Testis (tissue), 3 donors: Measurements from ENCODE around the gene ANO6. TPM values are rescaled to one million over a fixed set of nuclear protein-coding genes. Genes with fewer than 3 reads are reported as not detected.

ENCODE experiments used
- DNase-seq: peaks from one replicate; pipeline ENCODE4 v3.0.0-alpha.2; 2019
- H3K27ac ChIP-seq, 2 donors: fragments of 200-600 bp; sonication (generic); one replicate each; pipeline ENCODE4 v1.5.1; 2019
- H3K27me3 ChIP-seq: fragments of 200-600 bp; sonication (generic); one replicate; pipeline ENCODE4 v1.5.1; 2019
- H3K36me3 ChIP-seq: fragments of 200-600 bp; sonication (generic); one replicate; pipeline ENCODE4 v1.5.1; 2017; ENCODE audit warnings: low read depth; ENCODE audit errors: missing control alignments
- H3K4me1 ChIP-seq: fragments of 200-600 bp; sonication (generic); one replicate; pipeline ENCODE4 v1.5.1; 2019
- H3K4me3 ChIP-seq, 2 donors: fragments of 200-600 bp; sonication (generic); one replicate each; pipeline ENCODE4 v1.5.1; 2017 to 2019
- H3K9me3 ChIP-seq: fragments of 200-600 bp; sonication (generic); one replicate; pipeline ENCODE4 v1.5.1; 2017
- CTCF ChIP-seq, 3 experiments: fragments of 450-650 bp in 2 of 3; fragments of 200-600 bp in 1 of 3; sonication (generic) in 1 of 3; IDR thresholded peaks; one replicate each; pipeline ENCODE4 v1.5.1; 2016 to 2019; ENCODE audit warnings: antibody characterized with exemption in 3 of 3, mild to moderate bottlenecking in 2 of 3, moderate library complexity in 1 of 3
- POLR2A ChIP-seq: fragments of 450-650 bp; IDR thresholded peaks from one replicate; pipeline ENCODE4 v1.6.1; 2017; ENCODE audit warnings: antibody characterized with exemption, mild to moderate bottlenecking, moderate library complexity
- WGBS, 2 donors: methylation state at CpG; one replicate each; pipeline ENCODE4 v1.1.5; 2018; 5-methylcytosine and 5-hydroxymethylcytosine counted together
- intact Hi-C: fragments of 100-400 bp; cut with DNase I; formaldehyde crosslinking; loops from one replicate; pipeline ENCODE4 v1.15.1; 2023; ENCODE audit warnings: low total_unique reads
- polyA plus RNA-seq: library from polyadenylated mRNA; stranded (reverse); fragments of 350-450 nt; fragmentation: Illumina TruSeq; extraction: RNeasy Lipid Tissue Mini Kit (QIAGEN cat#74804); gene quantifications from one replicate; pipeline ENCODE4 v1.2.3, GENCODE V29; 2014; ENCODE audit warnings: low read depth, low replicate concordance; ENCODE audit not compliant: insufficient read depth
- total RNA-seq, 2 donors: library from RNA; depleted of rRNA; stranded (reverse); fragments of >200 nt; gene quantifications; one replicate each; pipeline ENCODE4 v1.2.3, GENCODE V29; 2016

Gene ANO6
- total and polyA plus RNA-seq, 3 donors from 2014 or later: 33.1 to 75.7 (median 58.0) TPM

GRCh38 chr12:45351921-45352670 lies 136.2 kb downstream of the ANO6 start:
- no peak for DNase-seq

GRCh38 chr12:45353944-45354343 lies 138.0 kb downstream of the ANO6 start:
- H3K4me1 ChIP-seq: peaks cover 39% of the 10 kb centered on the region
- TF ChIP-seq CTCF (IDR thresholded peaks at IDR 0.05) (no peak), POLR2A (no peak)
- no peaks in the 10 kb centered on the region for H3K27me3 ChIP-seq
- DNase-seq: no peak
- WGBS, 2 donors: 93 to 100% methylated on average over 2 of the region's 2 CpGs
- no peak overlapping the region for H3K27ac ChIP-seq
- H3K36me3 ChIP-seq: no peaks in the 10 kb centered on the region
- no peaks in the 10 kb centered on the region for H3K9me3 ChIP-seq
- no peak overlapping the region for H3K4me3 ChIP-seq
- intact Hi-C loops: no loop called here

More at GRCh38 chr12:45351921-45352670, 136.2 kb downstream of the ANO6 start:
- TF ChIP-seq CTCF (IDR thresholded peaks at IDR 0.05) (no peak), POLR2A (no peak)
- WGBS, 2 donors: 38 to 40% methylated on average over 10 of the region's 10 CpGs
- peaks cover 31% of the 10 kb centered on the region for H3K4me1 ChIP-seq
- no peak overlapping the region for H3K4me3 ChIP-seq
- H3K27me3 ChIP-seq: no peaks in the 10 kb centered on the region
- H3K9me3 ChIP-seq: no peaks in the 10 kb centered on the region
- peak overlapping the region in 1 of 2 donors; percentile 20 for H3K27ac ChIP-seq
- intact Hi-C loops: no loop called here
- H3K36me3 ChIP-seq: no peaks in the 10 kb centered on the region

GRCh38 chr12:45354399-45354798 lies 138.5 kb downstream of the ANO6 start:
- intact Hi-C loops: no loop called here
- no peaks in the 10 kb centered on the region for H3K9me3 ChIP-seq
- H3K27me3 ChIP-seq: no peaks in the 10 kb centered on the region
- no peak for TF ChIP-seq POLR2A
- TF ChIP-seq CTCF (IDR thresholded peaks at IDR 0.05): no peak
- H3K4me1 ChIP-seq: peaks cover 39% of the 10 kb centered on the region
- H3K36me3 ChIP-seq: no peaks in the 10 kb centered on the region
- DNase-seq: no peak
- no peak overlapping the region for H3K27ac ChIP-seq
- no peak overlapping the region for H3K4me3 ChIP-seq

- Histone ChIP-seq H3K36me3 (no peaks in the 10 kb centered on the region), H3K9me3 (no peaks in the 10 kb centered on the region), H3K27ac (peak overlapping the region; percentile 11 to 50), H3K4me1 (peaks cover 39% of the 10 kb centered on the region), H3K4me3 (no peak overlapping the region), H3K27me3 (no peaks in the 10 kb centered on the region)
- TF ChIP-seq POLR2A (no peak), CTCF (IDR thresholded peaks at IDR 0.05) (no peak)
- no peak for DNase-seq
- intact Hi-C loops: no loop called here
- 60 to 72% methylated on average over 3 of the region's 3 CpGs for WGBS, 2 donors
These were observed 139.8 kb downstream of the ANO6 start for GRCh38 chr12:45355730-45356129.
